A549 (cell line): Measurements from ENCODE around the gene SUPT4H1. TPM values are rescaled to one million over a fixed set of nuclear protein-coding genes. Genes with fewer than 3 reads are reported as not detected.

Source experiments
- ATAC-seq, 2 experiments: fragments of 200-7000 bp in 1 of 2; fragments of >200 bp in 1 of 2; cut with Nextera tagmentation in 1 of 2; cut with Tn5 transposase in 1 of 2; 3 replicates each; pipeline versions ENCODE4 v1.8.0 to v1.9.1; 2018 to 2020; ENCODE audit warnings: mild to moderate bottlenecking in 1 of 2, moderate library complexity in 1 of 2
- CTCF ChIA-PET: fragments of 300-600 bp; sonication (Branson Sonifier 250); formaldehyde crosslinking; extraction: SDS; loops from one replicate; lab custom pipeline; 2021; ENCODE audit warnings: antibody characterized with exemption, inconsistent platforms; lab: Yijun Ruan, JAX
- POLR2A ChIA-PET: fragments of 350-600 bp; formaldehyde crosslinking; extraction: SDS; loops from one replicate; lab custom pipeline; 2021; ENCODE audit warnings: antibody characterized with exemption, inconsistent platforms; lab: Yijun Ruan, JAX
- DNase-seq, 2 experiments: peaks; one replicate each; pipeline versions ENCODE4 v3.0.0 to v3.0.0-alpha.2; 2011 to 2016; ENCODE audit warnings: low read depth in 1 of 2, low spot score in 1 of 2
- FAIRE-seq: peaks from 2 replicates; lab custom pipeline; 2011; peaks lifted over from hg19 to GRCh38; lab: Jason Lieb, UNC
- H3K27ac ChIP-seq, 2 experiments: fragments of >200 bp; sonication (Bioruptor Twin); formaldehyde crosslinking; 3 replicates each; pipeline ENCODE4 v1.5.1; 2016 to 2017
- H3K4me1 ChIP-seq: fragments of >200 bp; sonication (Bioruptor Twin); formaldehyde crosslinking; 3 replicates; pipeline ENCODE4 v1.6.1; 2016
- H3K4me2 ChIP-seq: fragments of >200 bp; sonication (Bioruptor Twin); formaldehyde crosslinking; 3 replicates; pipeline ENCODE4 v1.6.1; 2016
- H3K4me3 ChIP-seq: fragments of >200 bp; sonication (Bioruptor Twin); formaldehyde crosslinking; 3 replicates; pipeline ENCODE4 v1.5.1; 2016
- H3K9me3 ChIP-seq: fragments of >200 bp; sonication (Bioruptor Twin); formaldehyde crosslinking; 3 replicates; pipeline ENCODE4 v1.6.1; 2016
- ATOH8 ChIP-seq: fragments of 250-450 bp; sonication (Bioruptor Pico); IDR thresholded peaks from 2 replicates; pipeline ENCODE4 v1.5.0; 2020; ENCODE audit warnings: low read depth, mild to moderate bottlenecking, moderate library complexity
- BHLHE40 ChIP-seq: IDR thresholded peaks from 2 replicates; pipeline ENCODE4 v1.6.1; 2012; ENCODE audit warnings: low read depth, low read length, inconsistent platforms
- CBX2 ChIP-seq: fragments of 200-600 bp; sonication (generic); IDR thresholded peaks from 2 replicates; pipeline ENCODE4 v1.6.1; 2016; ENCODE audit warnings: low read depth, mild to moderate bottlenecking, borderline replicate concordance
- CBX8 ChIP-seq: fragments of 200-600 bp; sonication (generic); IDR thresholded peaks from 2 replicates; pipeline ENCODE4 v1.6.1; 2016
- CEBPB ChIP-seq, 2 experiments: fragments of >200 bp in 1 of 2; sonication (Bioruptor Twin) in 1 of 2; formaldehyde crosslinking in 1 of 2; IDR thresholded peaks; 2 replicates each; pipeline ENCODE4 v1.6.1; 2012 to 2016
- CHD2 ChIP-seq: fragments of 150-350 bp; IDR thresholded peaks from 2 replicates; pipeline ENCODE4 v1.6.1; 2014; ENCODE audit warnings: low read length; ENCODE audit not compliant: partially characterized antibody
- E2F6 ChIP-seq: IDR thresholded peaks from 2 replicates; pipeline ENCODE4 v1.6.1; 2012; ENCODE audit warnings: low read depth, borderline replicate concordance
- EHF ChIP-seq: fragments of 250-450 bp; sonication (Bioruptor Pico); IDR thresholded peaks from 2 replicates; pipeline ENCODE4 v1.5.0; 2020; ENCODE audit warnings: mild to moderate bottlenecking
- EHMT2 ChIP-seq: fragments of 200-600 bp; sonication (generic); IDR thresholded peaks from 2 replicates; pipeline ENCODE4 v1.6.1; 2016; ENCODE audit warnings: antibody characterized with exemption, low read depth, mild to moderate bottlenecking, moderate library complexity
- ELK1 ChIP-seq: fragments of 150-350 bp; IDR thresholded peaks from 2 replicates; pipeline ENCODE4 v1.6.1; 2014; ENCODE audit warnings: low read depth, mild to moderate bottlenecking, low read length
- ESRRA ChIP-seq: fragments of 150-350 bp; IDR thresholded peaks from 2 replicates; pipeline ENCODE4 v1.6.1; 2014; ENCODE audit warnings: mild to moderate bottlenecking, low read length, borderline replicate concordance
- FOSB ChIP-seq: fragments of 250-450 bp; sonication (Bioruptor Pico); IDR thresholded peaks from 2 replicates; pipeline ENCODE4 v1.5.0; 2020; ENCODE audit warnings: mild to moderate bottlenecking, moderate library complexity
- FOSL2 ChIP-seq, 2 experiments: fragments of 450-650 bp in 1 of 2; fragments of >200 bp in 1 of 2; sonication (Bioruptor Twin) in 1 of 2; formaldehyde crosslinking; IDR thresholded peaks; 2 replicates each; pipeline versions ENCODE4 v1.5.0 to v1.6.1; 2016 to 2020; ENCODE audit warnings: mild to moderate bottlenecking in 1 of 2, moderate library complexity in 1 of 2
- GATA3 ChIP-seq: IDR thresholded peaks from 2 replicates; pipeline ENCODE4 v1.6.1; 2012; ENCODE audit warnings: borderline replicate concordance
- HES2 ChIP-seq: fragments of >200 bp; sonication (Bioruptor Twin); formaldehyde crosslinking; IDR thresholded peaks from 2 replicates; pipeline ENCODE4 v1.6.1; 2016
- HEYL ChIP-seq: fragments of 250-450 bp; sonication (Bioruptor Pico); IDR thresholded peaks from 2 replicates; pipeline ENCODE4 v1.8.0; 2021; ENCODE audit warnings: mild to moderate bottlenecking, moderate library complexity
- JUN ChIP-seq, 2 experiments: fragments of >200 bp; sonication (Bioruptor Twin); formaldehyde crosslinking; IDR thresholded peaks; 2 replicates in 1 of 2; 3 replicates in 1 of 2; pipeline ENCODE4 v1.6.1; 2016 to 2017
- JUNB ChIP-seq: fragments of >200 bp; sonication (Bioruptor Twin); formaldehyde crosslinking; IDR thresholded peaks from 2 replicates; pipeline ENCODE4 v1.6.1; 2016
- MAZ ChIP-seq: fragments of 150-350 bp; IDR thresholded peaks from 2 replicates; pipeline ENCODE4 v1.6.1; 2014; ENCODE audit warnings: antibody characterized with exemption, low read depth, low read length, borderline replicate concordance
- MYC ChIP-seq: IDR thresholded peaks from 2 replicates; pipeline ENCODE4 v1.6.1; 2012; ENCODE audit warnings: mild to moderate bottlenecking, inconsistent platforms, low read length, improper control_type of control experiment, borderline replicate concordance
- NFE2L2 ChIP-seq: fragments of 150-350 bp; conservative IDR thresholded peaks from 2 replicates; pipeline ENCODE4 v1.6.1; 2014; ENCODE audit warnings: low read length
- NPAS2 ChIP-seq: fragments of 250-450 bp; sonication (Bioruptor Pico); IDR thresholded peaks from 2 replicates; pipeline ENCODE4 v1.8.0; 2022; ENCODE audit warnings: mild to moderate bottlenecking, moderate library complexity, borderline replicate concordance
- NR3C1 ChIP-seq: fragments of >200 bp; sonication (Bioruptor Twin); formaldehyde crosslinking; IDR thresholded peaks from 3 replicates; pipeline ENCODE4 v1.6.1; 2017
- PHF8 ChIP-seq: fragments of 200-600 bp; sonication (generic); IDR thresholded peaks from 2 replicates; pipeline ENCODE4 v1.6.1; 2016; ENCODE audit warnings: low read depth, mild to moderate bottlenecking, antibody characterized with exemption, moderate library complexity, borderline replicate concordance
- POLR2A ChIP-seq: IDR thresholded peaks from 2 replicates; pipeline ENCODE4 v1.6.1; 2012; ENCODE audit warnings: mild to moderate bottlenecking, low read length
- RAD21 ChIP-seq, 2 experiments: fragments of >200 bp in 1 of 2; sonication (Bioruptor Twin) in 1 of 2; formaldehyde crosslinking in 1 of 2; IDR thresholded peaks in 1 of 2; conservative IDR thresholded peaks in 1 of 2; 2 replicates in 1 of 2; 3 replicates in 1 of 2; pipeline ENCODE4 v1.6.1; 2012 to 2018; ENCODE audit warnings: inconsistent platforms in 1 of 2
- RFX5 ChIP-seq: fragments of 450-650 bp; IDR thresholded peaks from 2 replicates; pipeline ENCODE4 v1.7.1; 2014; ENCODE audit warnings: antibody characterized with exemption, mild to moderate bottlenecking, moderate library complexity
- SMC3 ChIP-seq: fragments of >200 bp; sonication (Bioruptor Twin); formaldehyde crosslinking; IDR thresholded peaks from 3 replicates; pipeline ENCODE4 v1.6.1; 2018; ENCODE audit warnings: inconsistent platforms
- TP53 ChIP-seq: fragments of 250-450 bp; sonication (Bioruptor Pico); IDR thresholded peaks from 2 replicates; pipeline ENCODE4 v1.5.0; 2021; ENCODE audit warnings: mild to moderate bottlenecking, moderate library complexity
- ZSCAN20 ChIP-seq: fragments of 250-450 bp; sonication (Bioruptor Pico); IDR thresholded peaks from 2 replicates; pipeline ENCODE4 v1.8.0; 2022; ENCODE audit warnings: mild to moderate bottlenecking, moderate library complexity
- WGBS: methylation state at CpG from one replicate; pipeline ENCODE4 v1.1.6; 2017; ENCODE audit errors: missing lambda C conversion rate; 5-methylcytosine and 5-hydroxymethylcytosine counted together
- polyA plus RNA-seq, 4 experiments: library from polyadenylated mRNA; depleted of rRNA in 3 of 4; stranded (reverse); fragments of >200 nt; fragmentation: RNase III in 1 of 4; extraction: RNeasy Plus Mini Kit Qiagen cat#74134 plus additional on column Dnase treatment in 1 of 4; gene quantifications; 2 replicates in 3 of 4; 3 replicates in 1 of 4; pipeline ENCODE4 v1.2.3, GENCODE V29; 2011 to 2017
- TF ChIP-seq, protein P1 (sequence below): fragments of >200 bp; sonication (Bioruptor Twin); formaldehyde crosslinking; IDR thresholded peaks from 3 replicates; pipeline ENCODE4 v1.5.1; 2016
- TF ChIP-seq, protein P2 (sequence below): fragments of 450-650 bp; IDR thresholded peaks from 2 replicates; pipeline ENCODE4 v1.6.1; 2014; ENCODE audit warnings: antibody characterized with exemption

The SUPT4H1 gene
- polyA plus RNA-seq, 2 of the 4 experiments (the other 2 are of a cell fraction), result 123 to 241 TPM

DNA sequence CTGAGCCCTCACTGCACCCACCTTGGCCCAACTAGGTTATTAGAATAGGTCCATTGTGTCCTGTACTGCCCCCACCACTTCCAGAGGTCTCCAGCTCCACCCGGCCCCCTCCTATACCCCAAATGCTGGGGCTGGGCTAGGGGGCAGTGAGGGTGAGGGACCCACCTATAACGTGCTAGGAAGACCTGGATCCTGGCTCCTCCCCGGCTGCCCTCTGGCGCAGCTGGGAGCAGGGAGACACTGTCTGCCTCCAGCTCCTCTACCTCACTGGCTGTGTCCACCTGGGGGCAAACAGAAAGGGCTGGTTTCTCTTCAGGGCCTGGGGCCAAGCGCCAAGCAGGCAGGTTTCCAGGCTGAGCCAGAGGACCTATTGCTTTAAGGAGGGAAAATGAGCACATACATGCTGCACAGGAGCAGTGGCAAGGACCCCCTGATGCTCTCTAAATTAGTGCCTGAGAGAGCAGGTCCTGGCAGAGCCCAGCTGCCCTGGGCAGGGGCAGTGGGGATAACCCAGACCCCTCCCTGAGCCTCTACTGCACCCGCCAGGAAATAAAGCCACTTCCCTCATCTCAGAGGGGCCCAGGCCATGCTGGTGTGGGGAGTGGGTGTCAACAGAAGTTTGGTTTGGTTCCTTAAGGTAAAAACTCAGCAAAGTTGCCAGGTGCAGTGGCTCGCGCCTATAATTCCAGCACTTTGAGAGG is 35.6 kb downstream of the SUPT4H1 start:
- no peak overlapping the region for H3K4me2 ChIP-seq
- peaks cover 6% of the 10 kb centered on the region; the same call in 2 of the 3 replicates for H3K4me1 ChIP-seq
- no peak for FAIRE-seq
- TF ChIP-seq CHD2 (no peak), JUNB (no peak), CBX8 (no peak), HEYL (CRISPR knock-in tag) (no peak), EHMT2 (no peak), RFX5 (no peak), FOSB (CRISPR knock-in tag) (no peak), ZSCAN20 (CRISPR knock-in tag) (no peak), HES2 (no peak), JUN (IDR thresholded peaks at IDR 0.05) (no peak), BHLHE40 (no peak), PHF8 (no peak), MAZ (no peak), CEBPB (IDR thresholded peaks at IDR 0.05) (no peak), MYC (no peak), ESRRA (no peak)
- TF ChIP-seq, protein P1, sequence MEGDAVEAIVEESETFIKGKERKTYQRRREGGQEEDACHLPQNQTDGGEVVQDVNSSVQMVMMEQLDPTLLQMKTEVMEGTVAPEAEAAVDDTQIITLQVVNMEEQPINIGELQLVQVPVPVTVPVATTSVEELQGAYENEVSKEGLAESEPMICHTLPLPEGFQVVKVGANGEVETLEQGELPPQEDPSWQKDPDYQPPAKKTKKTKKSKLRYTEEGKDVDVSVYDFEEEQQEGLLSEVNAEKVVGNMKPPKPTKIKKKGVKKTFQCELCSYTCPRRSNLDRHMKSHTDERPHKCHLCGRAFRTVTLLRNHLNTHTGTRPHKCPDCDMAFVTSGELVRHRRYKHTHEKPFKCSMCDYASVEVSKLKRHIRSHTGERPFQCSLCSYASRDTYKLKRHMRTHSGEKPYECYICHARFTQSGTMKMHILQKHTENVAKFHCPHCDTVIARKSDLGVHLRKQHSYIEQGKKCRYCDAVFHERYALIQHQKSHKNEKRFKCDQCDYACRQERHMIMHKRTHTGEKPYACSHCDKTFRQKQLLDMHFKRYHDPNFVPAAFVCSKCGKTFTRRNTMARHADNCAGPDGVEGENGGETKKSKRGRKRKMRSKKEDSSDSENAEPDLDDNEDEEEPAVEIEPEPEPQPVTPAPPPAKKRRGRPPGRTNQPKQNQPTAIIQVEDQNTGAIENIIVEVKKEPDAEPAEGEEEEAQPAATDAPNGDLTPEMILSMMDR, result no peak
- TF ChIP-seq, protein P2, sequence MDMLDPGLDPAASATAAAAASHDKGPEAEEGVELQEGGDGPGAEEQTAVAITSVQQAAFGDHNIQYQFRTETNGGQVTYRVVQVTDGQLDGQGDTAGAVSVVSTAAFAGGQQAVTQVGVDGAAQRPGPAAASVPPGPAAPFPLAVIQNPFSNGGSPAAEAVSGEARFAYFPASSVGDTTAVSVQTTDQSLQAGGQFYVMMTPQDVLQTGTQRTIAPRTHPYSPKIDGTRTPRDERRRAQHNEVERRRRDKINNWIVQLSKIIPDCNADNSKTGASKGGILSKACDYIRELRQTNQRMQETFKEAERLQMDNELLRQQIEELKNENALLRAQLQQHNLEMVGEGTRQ, result no peak
- H3K27ac ChIP-seq, result no peak overlapping the region
- H3K9me3 ChIP-seq, result no peaks in the 10 kb centered on the region
- H3K4me3 ChIP-seq, result no peak overlapping the region
- no peak for DNase-seq
- ATAC-seq, result no peak
- ChIA-PET CTCF (interaction anchor here (0.6 to 19.5 kb wide), 48 partner anchors 11 to 1194 kb away, joined by 3 to 315 read pairs (median 9); partner anchors contain the start of genes LPO, MPO, MTMR4 and RNF43), POLR2A (interaction anchor here (1.4 kb wide), 1 partner anchor 101 kb away, joined by 10 read pairs; the partner anchor contains the start of gene RNF43)
- 42% methylated on average over 7 of the region's 8 CpGs for WGBS

GRCh38 chr17:58315750-58316149 is 36.3 kb downstream of the SUPT4H1 start:
- ChIA-PET POLR2A (no interaction called here), CTCF (interaction anchor here (0.6 to 19.5 kb wide), 8 partner anchors 11 to 134 kb away, joined by 3 to 315 read pairs (median 72); partner anchors contain the start of genes RNF43 and TSPOAP1)
- H3K9me3 ChIP-seq, result no peaks in the 10 kb centered on the region
- ATAC-seq, result no peak
- no peak overlapping the region for H3K4me3 ChIP-seq
- WGBS, result 13% methylated on average over 4 of the region's 4 CpGs
- H3K4me2 ChIP-seq, result no peak overlapping the region
- no peak for FAIRE-seq
- no peak overlapping the region for H3K27ac ChIP-seq
- H3K4me1 ChIP-seq, result peaks cover 6% of the 10 kb centered on the region; the same call in 2 of the 3 replicates
- no peak for DNase-seq
- TF ChIP-seq TP53 (CRISPR knock-in tag) (no peak), POLR2A (no peak), MAZ (no peak), RAD21 (conservative IDR thresholded peaks at IDR 0.05 in 1 of 2, IDR thresholded peaks at IDR 0.05 in 1 of 2) (no peak), ELK1 (no peak), SMC3 (no peak), GATA3 (no peak), ATOH8 (CRISPR knock-in tag) (no peak), EHF (CRISPR knock-in tag) (no peak), ZSCAN20 (CRISPR knock-in tag) (no peak), MYC (no peak), HES2 (no peak), NPAS2 (CRISPR knock-in tag) (no peak), FOSL2 (IDR thresholded peaks at IDR 0.05) (no peak), FOSL2 (CRISPR knock-in tag; IDR thresholded peaks at IDR 0.05) (no peak), NR3C1 (no peak), E2F6 (no peak), NFE2L2 (no peak), CBX2 (no peak), HEYL (CRISPR knock-in tag) (no peak)
